OCI-LY1 (cell line): Measurements from ENCODE around the gene RPL26.
A peak's percentile ranks its signal among the peaks of the same experiment; 100 is the strongest.
"Not testable (repeated sequence)": the region's sequence is repeated elsewhere in the genome, so short reads cannot be mapped to it uniquely, and the experiment has no call there.

Experiments used
- H2AFZ ChIP-seq: fragments of 200-600 bp; sonication (generic), shearing (Covaris generic); 2 replicates; pipeline ENCODE4 v1.6.0; 2014; ENCODE audit warnings: antibody characterized with exemption, mild to moderate bottlenecking, low read length
- H3F3A ChIP-seq: fragments of 200-600 bp; sonication (generic), shearing (Covaris generic); 2 replicates; pipeline ENCODE4 v1.6.0; 2014; ENCODE audit warnings: mild to moderate bottlenecking, antibody characterized with exemption, low read length, moderate library complexity; ENCODE audit not compliant: insufficient read depth
- H3K27ac ChIP-seq: fragments of 200-600 bp; sonication (generic); 2 replicates; pipeline ENCODE4 v1.5.1; 2014; ENCODE audit warnings: low read length, mixed run types, mild to moderate bottlenecking, low read depth; ENCODE audit not compliant: poor library complexity, severe bottlenecking
- H3K27me3 ChIP-seq: fragments of 200-600 bp; sonication (generic); 2 replicates; pipeline ENCODE4 v1.6.0; 2014; ENCODE audit warnings: antibody characterized with exemption, mild to moderate bottlenecking, low read length, moderate library complexity; ENCODE audit not compliant: insufficient read depth
- H3K36me3 ChIP-seq: fragments of 200-600 bp; sonication (generic); 2 replicates; pipeline ENCODE4 v1.6.1; 2014; ENCODE audit warnings: mild to moderate bottlenecking, antibody characterized with exemption, low read length, moderate library complexity, mixed read lengths; ENCODE audit not compliant: insufficient read depth
- H3K4me1 ChIP-seq: fragments of 200-600 bp; sonication (generic); 2 replicates; pipeline ENCODE4 v1.5.1; 2014; ENCODE audit warnings: mild to moderate bottlenecking, low read length, moderate library complexity; ENCODE audit not compliant: insufficient read depth, severe bottlenecking
- H3K4me2 ChIP-seq: fragments of 200-600 bp; sonication (generic), shearing (Covaris generic); 2 replicates; pipeline ENCODE4 v1.6.1; 2014; ENCODE audit warnings: low read length
- H3K4me3 ChIP-seq: fragments of 200-600 bp; sonication (generic); 2 replicates; pipeline ENCODE4 v1.5.1; 2014; ENCODE audit warnings: low read length, low read depth, mild to moderate bottlenecking, mixed read lengths; ENCODE audit not compliant: poor library complexity, severe bottlenecking
- H3K79me2 ChIP-seq: fragments of 200-600 bp; shearing (Covaris generic); 2 replicates; pipeline ENCODE4 v1.6.1; 2016; ENCODE audit warnings: mixed run types, low read length, mixed read lengths; ENCODE audit not compliant: insufficient read depth
- H3K9ac ChIP-seq: fragments of 200-600 bp; sonication (generic), shearing (Covaris generic); 2 replicates; pipeline ENCODE4 v1.6.1; 2014; ENCODE audit warnings: mild to moderate bottlenecking, low read length, mixed read lengths
- H3K9me2 ChIP-seq: fragments of 200-600 bp; sonication (generic), shearing (Covaris generic); 2 replicates; pipeline ENCODE4 v1.6.1; 2014; ENCODE audit warnings: low read depth, mild to moderate bottlenecking, low read length, mixed read lengths
- H3K9me3 ChIP-seq: fragments of 200-600 bp; shearing (Covaris generic); 2 replicates; pipeline ENCODE4 v1.6.1; 2014; ENCODE audit warnings: low read length, mixed read lengths
- H4K20me1 ChIP-seq: fragments of 200-600 bp; sonication (generic), shearing (Covaris generic); 2 replicates; pipeline ENCODE4 v1.6.0; 2016; ENCODE audit warnings: mild to moderate bottlenecking, low read length; ENCODE audit not compliant: insufficient read depth
- EZH2 ChIP-seq: fragments of 200-600 bp; sonication (generic), shearing (Covaris generic); IDR thresholded peaks from 2 replicates; pipeline ENCODE4 v1.8.0; 2017; ENCODE audit warnings: borderline replicate concordance, mixed run types, mild to moderate bottlenecking, antibody characterized with exemption, low read length, moderate library complexity, mixed read lengths
- TF ChIP-seq, protein P1 (sequence below): fragments of 200-600 bp; sonication (generic), shearing (Covaris generic); IDR thresholded peaks from 2 replicates; pipeline ENCODE4 v1.5.1; 2017; ENCODE audit warnings: mild to moderate bottlenecking, antibody characterized with exemption, low read length, moderate library complexity, mixed read lengths

RPL26 gene

DNA sequence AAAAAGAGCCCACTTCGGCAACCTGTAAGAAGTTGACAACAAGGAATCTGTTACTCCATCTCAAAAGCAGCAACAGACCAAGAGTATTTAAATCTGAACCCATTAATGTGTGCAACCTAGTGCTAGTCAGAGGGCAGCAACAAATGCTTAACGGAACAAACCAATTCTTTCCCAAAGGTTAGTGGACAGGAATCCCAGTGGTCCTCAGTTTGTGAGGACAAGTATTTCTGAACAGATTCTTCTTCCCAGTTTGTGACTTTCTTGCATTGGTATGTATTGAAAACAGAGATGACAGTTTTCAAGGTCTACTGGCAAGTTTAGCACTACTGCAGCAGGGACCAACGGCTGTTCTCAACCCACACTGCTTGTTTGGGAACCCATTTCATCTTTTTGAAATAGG is 2.9 kb downstream of the RPL26 start:
- Histone ChIP-seq H3K36me3 (peaks cover 65% of the 10 kb centered on the region), H3F3A (peaks cover 18% of the 10 kb centered on the region), H4K20me1 (no peaks in the 10 kb centered on the region), H3K9ac (peak overlapping the region; percentile 91; the same call in 1 of the 2 replicates), H3K79me2 (peaks cover 19% of the 10 kb centered on the region), H2AFZ (no peak overlapping the region), H3K4me1 (peaks cover 62% of the 10 kb centered on the region), H3K4me3 (peak overlapping the region; percentile 89), H3K9me3 (no peaks in the 10 kb centered on the region), H3K9me2 (no peaks in the 10 kb centered on the region), H3K4me2 (peak overlapping the region; percentile 87), H3K27me3 (no peaks in the 10 kb centered on the region), H3K27ac (no peak overlapping the region)
- TF ChIP-seq, protein P1, sequence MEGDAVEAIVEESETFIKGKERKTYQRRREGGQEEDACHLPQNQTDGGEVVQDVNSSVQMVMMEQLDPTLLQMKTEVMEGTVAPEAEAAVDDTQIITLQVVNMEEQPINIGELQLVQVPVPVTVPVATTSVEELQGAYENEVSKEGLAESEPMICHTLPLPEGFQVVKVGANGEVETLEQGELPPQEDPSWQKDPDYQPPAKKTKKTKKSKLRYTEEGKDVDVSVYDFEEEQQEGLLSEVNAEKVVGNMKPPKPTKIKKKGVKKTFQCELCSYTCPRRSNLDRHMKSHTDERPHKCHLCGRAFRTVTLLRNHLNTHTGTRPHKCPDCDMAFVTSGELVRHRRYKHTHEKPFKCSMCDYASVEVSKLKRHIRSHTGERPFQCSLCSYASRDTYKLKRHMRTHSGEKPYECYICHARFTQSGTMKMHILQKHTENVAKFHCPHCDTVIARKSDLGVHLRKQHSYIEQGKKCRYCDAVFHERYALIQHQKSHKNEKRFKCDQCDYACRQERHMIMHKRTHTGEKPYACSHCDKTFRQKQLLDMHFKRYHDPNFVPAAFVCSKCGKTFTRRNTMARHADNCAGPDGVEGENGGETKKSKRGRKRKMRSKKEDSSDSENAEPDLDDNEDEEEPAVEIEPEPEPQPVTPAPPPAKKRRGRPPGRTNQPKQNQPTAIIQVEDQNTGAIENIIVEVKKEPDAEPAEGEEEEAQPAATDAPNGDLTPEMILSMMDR, result no peak
- TF ChIP-seq EZH2, result no peak

DNA sequence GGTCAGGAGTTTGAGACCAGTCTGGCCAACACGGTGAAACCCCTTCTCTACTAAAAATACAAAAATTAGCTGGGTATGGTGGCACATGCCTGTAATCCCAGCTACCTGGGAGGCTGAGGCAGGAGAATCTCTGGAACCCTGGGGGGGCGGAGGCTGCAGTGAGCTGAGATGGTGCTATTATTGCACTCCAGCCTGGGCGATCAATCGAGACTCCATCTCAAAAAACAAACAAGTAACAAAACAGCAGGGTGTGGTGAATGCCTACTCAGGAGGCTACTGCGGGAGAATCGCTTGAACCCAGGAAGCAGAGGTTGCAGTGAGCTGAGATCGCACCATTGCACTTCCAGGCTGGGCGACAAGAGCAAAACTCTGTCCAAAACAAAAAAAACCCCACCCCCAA is 4.9 kb downstream of the RPL26 start:
- not testable (repeated sequence) for H3K9me2 ChIP-seq, H3K27ac ChIP-seq, H2AFZ ChIP-seq, H3K9me3 ChIP-seq, H4K20me1 ChIP-seq, H3K4me3 ChIP-seq, H3K4me2 ChIP-seq, H3K9ac ChIP-seq, H3K27me3 ChIP-seq
- Histone ChIP-seq H3K36me3 (peaks cover 65% of the 10 kb centered on the region), H3K4me1 (peaks cover 51% of the 10 kb centered on the region), H3K79me2 (peaks cover 19% of the 10 kb centered on the region), H3F3A (peaks cover 18% of the 10 kb centered on the region)

GRCh38 chr17:8377422-8377821 is 5.6 kb downstream of the RPL26 start:
- peaks cover 63% of the 10 kb centered on the region for H3K36me3 ChIP-seq
- peaks cover 15% of the 10 kb centered on the region for H3K79me2 ChIP-seq

More at GRCh38 chr17:8377422-8377821, 5.6 kb downstream of the RPL26 start:
- Histone ChIP-seq H2AFZ (no peak overlapping the region), H3K27me3 (no peaks in the 10 kb centered on the region), H3K4me2 (peak overlapping the region; percentile 96; the same call in 1 of the 2 replicates), H3K4me3 (no peak overlapping the region), H3K9me2 (no peaks in the 10 kb centered on the region), H3K9ac (no peak overlapping the region), H4K20me1 (no peaks in the 10 kb centered on the region), H3K4me1 (peaks cover 51% of the 10 kb centered on the region), H3F3A (peaks cover 18% of the 10 kb centered on the region), H3K27ac (peak overlapping the region; percentile 69), H3K9me3 (no peaks in the 10 kb centered on the region)
- TF ChIP-seq, protein P1, result no peak
- TF ChIP-seq EZH2, result no peak
